Liver (tissue), 9 donors: ENCODE results near the gene PPP1R3G. TPM values are rescaled to one million over a fixed set of nuclear protein-coding genes. Genes with fewer than 3 reads are reported as not detected.

Experiments used
- DNase-seq: peaks from one replicate; pipeline ENCODE4 v3.0.0-alpha.2; 2017; ENCODE audit warnings: low spot score
- H3K27ac ChIP-seq, 2 donors: one replicate each; pipeline ENCODE4 v1.7.0; 2013; ENCODE audit warnings: inconsistent platforms in 2 of 2, low read length in 2 of 2, control low read depth in 1 of 2, low read depth in 1 of 2, mild to moderate bottlenecking in 1 of 2
- H3K27me3 ChIP-seq, 4 donors: one replicate each; pipeline versions ENCODE4 v1.6.1 to v1.7.0; 2013; ENCODE audit warnings: low read length in 3 of 4, inconsistent platforms in 1 of 4, mild to moderate bottlenecking in 1 of 4, moderate library complexity in 1 of 4; ENCODE audit not compliant: control insufficient read depth in 4 of 4, insufficient read depth in 4 of 4
- H3K36me3 ChIP-seq, 4 donors: one replicate each; pipeline versions ENCODE4 v1.6.1 to v1.7.0; 2013; ENCODE audit warnings: low read length in 3 of 4, mild to moderate bottlenecking in 3 of 4, low read depth in 1 of 4, moderate library complexity in 1 of 4; ENCODE audit not compliant: control insufficient read depth in 4 of 4, insufficient read depth in 3 of 4
- H3K4me1 ChIP-seq, 4 donors: one replicate each; pipeline versions ENCODE4 v1.6.1 to v1.7.0; 2013; ENCODE audit warnings: low read length in 3 of 4, mild to moderate bottlenecking in 3 of 4, moderate library complexity in 1 of 4; ENCODE audit not compliant: control insufficient read depth in 4 of 4, insufficient read depth in 4 of 4
- H3K4me3 ChIP-seq, 3 donors: one replicate each; pipeline versions ENCODE4 v1.6.1 to v1.7.0; 2013; ENCODE audit warnings: low read length in 3 of 3, control low read depth in 1 of 3, low read depth in 1 of 3, mild to moderate bottlenecking in 1 of 3
- H3K9ac ChIP-seq, 2 donors: one replicate each; pipeline ENCODE4 v1.7.0; 2013; ENCODE audit warnings: low read length in 2 of 2, mild to moderate bottlenecking in 2 of 2, moderate library complexity in 2 of 2, control low read depth in 1 of 2, low read depth in 1 of 2
- H3K9me3 ChIP-seq, 4 donors: one replicate each; pipeline versions ENCODE4 v1.6.1 to v1.7.0; 2013; ENCODE audit warnings: low read length in 3 of 4; ENCODE audit not compliant: control insufficient read depth in 4 of 4
- ATF3 ChIP-seq: IDR thresholded peaks from 2 replicates; pipeline ENCODE4 v1.6.1; 2016; ENCODE audit warnings: antibody characterized with exemption
- CTCF ChIP-seq: fragments of 150-350 bp; IDR thresholded peaks from 2 replicates; pipeline ENCODE4 v1.5.1; 2017; ENCODE audit warnings: improper control_type of control experiment, low read depth, low read length; ENCODE audit not compliant: missing input control
- EGR1 ChIP-seq, 2 donors: IDR thresholded peaks; 2 replicates each; pipeline ENCODE4 v1.6.1; 2016 to 2018; ENCODE audit warnings: antibody characterized with exemption in 2 of 2, low read depth in 2 of 2
- FOXA1 ChIP-seq: IDR thresholded peaks from 2 replicates; pipeline ENCODE4 v1.6.1; 2016; ENCODE audit warnings: antibody characterized with exemption
- FOXA2 ChIP-seq: IDR thresholded peaks from 2 replicates; pipeline ENCODE4 v1.6.1; 2016; ENCODE audit warnings: antibody characterized with exemption
- GABPA ChIP-seq, 2 donors: IDR thresholded peaks in 1 of 2; conservative IDR thresholded peaks in 1 of 2; 2 replicates each; pipeline ENCODE4 v1.6.1; 2016; ENCODE audit warnings: antibody characterized with exemption in 2 of 2, mild to moderate bottlenecking in 1 of 2, moderate library complexity in 1 of 2
- HNF4A ChIP-seq, 2 donors: conservative IDR thresholded peaks; 2 replicates each; pipeline ENCODE4 v1.6.1; 2016; ENCODE audit warnings: antibody characterized with exemption in 2 of 2, mild to moderate bottlenecking in 2 of 2
- HNF4G ChIP-seq: IDR thresholded peaks from 2 replicates; pipeline ENCODE4 v1.6.1; 2016; ENCODE audit warnings: antibody characterized with exemption
- JUND ChIP-seq, 2 donors: IDR thresholded peaks; 2 replicates each; pipeline ENCODE4 v1.6.1; 2016; ENCODE audit warnings: antibody characterized with exemption in 2 of 2
- MAX ChIP-seq: IDR thresholded peaks from 2 replicates; pipeline ENCODE4 v1.6.1; 2016; ENCODE audit warnings: antibody characterized with exemption
- NR2F2 ChIP-seq: IDR thresholded peaks from 2 replicates; pipeline ENCODE4 v1.6.1; 2016; ENCODE audit warnings: antibody characterized with exemption
- RAD21 ChIP-seq, 2 donors: IDR thresholded peaks; 2 replicates each; pipeline ENCODE4 v1.6.1; 2016; ENCODE audit warnings: antibody characterized with exemption in 2 of 2, mild to moderate bottlenecking in 2 of 2
- REST ChIP-seq: IDR thresholded peaks from 2 replicates; pipeline ENCODE4 v1.6.1; 2016; ENCODE audit warnings: antibody characterized with exemption, mild to moderate bottlenecking
- RXRA ChIP-seq, 2 donors: IDR thresholded peaks; 2 replicates each; pipeline ENCODE4 v1.6.1; 2017 to 2018; ENCODE audit warnings: antibody characterized with exemption in 2 of 2, mild to moderate bottlenecking in 1 of 2
- SP1 ChIP-seq: IDR thresholded peaks from 2 replicates; pipeline ENCODE4 v1.6.1; 2018; ENCODE audit warnings: antibody characterized with exemption, mild to moderate bottlenecking
- TAF1 ChIP-seq: conservative IDR thresholded peaks from 2 replicates; pipeline ENCODE4 v1.6.1; 2016; ENCODE audit warnings: antibody characterized with exemption, mild to moderate bottlenecking
- YY1 ChIP-seq: IDR thresholded peaks from 2 replicates; pipeline ENCODE4 v1.6.1; 2016; ENCODE audit warnings: antibody characterized with exemption, mild to moderate bottlenecking
- WGBS: extraction: QIAGEN DNeasy Blood & Tissue Kit; methylation state at CpG from one replicate; pipeline ENCODE4 v1.1.7; 2013; 5-methylcytosine and 5-hydroxymethylcytosine counted together
- polyA plus RNA-seq, 2 donors: library from polyadenylated mRNA; stranded (reverse) in 1 of 2; unstranded in 1 of 2; fragments of 200-250 nt in 1 of 2; fragments of >200 nt in 1 of 2; fragmentation: Nextera tagmentation in 1 of 2; extraction: Ambion mirVana in 1 of 2; gene quantifications; one replicate each; pipeline versions ENCODE4 v1.2.1 to v1.2.3, GENCODE V29; 2013 to 2015
- total RNA-seq, 2 donors: library from RNA; depleted of rRNA; stranded (reverse); fragments of >200 nt; gene quantifications; one replicate each; pipeline ENCODE4 v1.2.3, GENCODE V29; 2014
- TF ChIP-seq, protein P1 (sequence below): IDR thresholded peaks from 2 replicates; pipeline ENCODE4 v1.6.1; 2016; ENCODE audit warnings: antibody characterized with exemption
- donor health status: healthy.
- donor health status: healthy.
- donor health status: healthy.
- donor health status: healthy.
- donor health status: healthy.

PPP1R3G gene
- total and polyA plus RNA-seq, 4 donors = 0.25 to 3.0 (median 0.47) TPM

DNA sequence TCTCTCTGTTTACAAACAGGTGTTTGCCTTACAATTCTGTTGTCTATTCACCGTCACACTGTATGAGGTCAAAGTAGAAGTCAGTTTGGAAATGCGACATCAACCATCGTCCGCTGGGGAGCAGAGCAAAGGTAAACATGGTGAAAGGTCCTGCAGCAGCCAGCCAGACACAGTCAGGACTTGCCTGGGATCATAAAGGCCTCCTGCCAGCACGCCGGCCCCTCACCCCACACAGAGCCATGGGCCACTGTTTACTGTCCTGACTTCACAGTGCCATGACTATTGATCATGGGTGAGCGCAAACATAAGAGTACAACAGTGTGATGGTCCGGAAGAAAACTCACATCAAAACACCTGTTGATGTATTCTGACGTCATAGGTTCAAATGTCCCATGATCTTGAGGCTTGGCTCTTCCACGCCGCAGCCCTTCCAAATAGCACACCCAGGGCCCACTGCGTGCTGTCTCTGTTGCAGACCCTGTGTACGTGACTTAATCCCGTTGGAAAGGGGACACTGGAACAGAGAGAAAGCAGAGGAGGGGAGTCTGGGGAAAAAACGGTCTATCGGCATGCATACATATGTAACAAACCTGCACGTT lies 16.9 kb upstream of the PPP1R3G start:
- peak; percentile 72 for DNase-seq
- H3K9me3 ChIP-seq = no peaks in the 10 kb centered on the region
- no peaks in the 10 kb centered on the region for H3K36me3 ChIP-seq
- no peak overlapping the region for H3K4me3 ChIP-seq
- TF ChIP-seq, protein P1, sequence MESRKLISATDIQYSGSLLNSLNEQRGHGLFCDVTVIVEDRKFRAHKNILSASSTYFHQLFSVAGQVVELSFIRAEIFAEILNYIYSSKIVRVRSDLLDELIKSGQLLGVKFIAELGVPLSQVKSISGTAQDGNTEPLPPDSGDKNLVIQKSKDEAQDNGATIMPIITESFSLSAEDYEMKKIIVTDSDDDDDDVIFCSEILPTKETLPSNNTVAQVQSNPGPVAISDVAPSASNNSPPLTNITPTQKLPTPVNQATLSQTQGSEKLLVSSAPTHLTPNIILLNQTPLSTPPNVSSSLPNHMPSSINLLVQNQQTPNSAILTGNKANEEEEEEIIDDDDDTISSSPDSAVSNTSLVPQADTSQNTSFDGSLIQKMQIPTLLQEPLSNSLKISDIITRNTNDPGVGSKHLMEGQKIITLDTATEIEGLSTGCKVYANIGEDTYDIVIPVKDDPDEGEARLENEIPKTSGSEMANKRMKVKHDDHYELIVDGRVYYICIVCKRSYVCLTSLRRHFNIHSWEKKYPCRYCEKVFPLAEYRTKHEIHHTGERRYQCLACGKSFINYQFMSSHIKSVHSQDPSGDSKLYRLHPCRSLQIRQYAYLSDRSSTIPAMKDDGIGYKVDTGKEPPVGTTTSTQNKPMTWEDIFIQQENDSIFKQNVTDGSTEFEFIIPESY = peak; percentile 92
- TF ChIP-seq FOXA1 (peak; percentile 100), CTCF (no peak), SP1 (peak; percentile 100), ATF3 (peak; percentile 80), FOXA2 (peak; percentile 99), HNF4A (conservative IDR thresholded peaks at IDR 0.05) (peak; percentile 92 to 96), EGR1 (IDR thresholded peaks at IDR 0.05; ENCODE audit: low read depth in 2 of 2) (peak; percentile 34 to 84), RAD21 (IDR thresholded peaks at IDR 0.05) (peak; percentile 63 to 64), RXRA (IDR thresholded peaks at IDR 0.05) (peak; percentile 96 to 99), TAF1 (no peak), MAX (peak; percentile 96), JUND (IDR thresholded peaks at IDR 0.05) (peak; percentile 86 to 93), HNF4G (peak; percentile 76), NR2F2 (peak; percentile 72), GABPA (IDR thresholded peaks at IDR 0.05 in 1 of 2, conservative IDR thresholded peaks at IDR 0.05 in 1 of 2) (peak; percentile 40 to 72), YY1 (peak; percentile 87), REST (peak; percentile 67)
- peak overlapping the region in 1 of 2 donors; percentile 84 for H3K9ac ChIP-seq
- H3K27ac ChIP-seq = peak overlapping the region; percentile 90 to 93
- no peaks in the 10 kb centered on the region for H3K27me3 ChIP-seq
- 36% methylated on average over 17 of the region's 17 CpGs for WGBS
- peaks cover 0 to 13% (median 0%) of the 10 kb centered on the region in 4 donors for H3K4me1 ChIP-seq
